Ishikawa (cell line): Measurements from ENCODE around the gene AUTS2.

Experiments used
- EP300 ChIP-seq: IDR thresholded peaks from 2 replicates; pipeline ENCODE4 v1.6.1; 2012; ENCODE audit warnings: borderline replicate concordance
- TF ChIP-seq, protein P1 (sequence below): IDR thresholded peaks from 2 replicates; pipeline ENCODE4 v1.6.1; 2012

DNA sequence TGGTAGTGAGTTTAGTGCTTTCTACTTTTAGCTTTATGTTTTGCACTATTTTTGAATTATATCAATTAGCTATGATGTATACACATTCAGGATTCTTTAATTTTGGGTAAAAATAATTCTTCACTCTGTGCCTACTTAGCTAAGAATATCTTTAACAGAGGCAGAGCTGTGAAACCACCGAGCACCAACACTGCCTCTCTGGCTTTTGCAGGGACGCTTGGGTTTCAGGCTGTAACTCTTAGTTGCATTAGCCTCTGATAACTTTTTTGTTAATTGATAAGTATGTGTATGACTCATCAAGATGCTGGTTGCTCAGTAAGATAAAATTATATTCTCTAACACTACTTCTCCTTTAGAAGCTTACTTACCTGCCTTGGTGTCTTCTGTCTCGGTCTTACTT, 738.3 kb downstream of the AUTS2 start:
- TF ChIP-seq, protein P1, sequence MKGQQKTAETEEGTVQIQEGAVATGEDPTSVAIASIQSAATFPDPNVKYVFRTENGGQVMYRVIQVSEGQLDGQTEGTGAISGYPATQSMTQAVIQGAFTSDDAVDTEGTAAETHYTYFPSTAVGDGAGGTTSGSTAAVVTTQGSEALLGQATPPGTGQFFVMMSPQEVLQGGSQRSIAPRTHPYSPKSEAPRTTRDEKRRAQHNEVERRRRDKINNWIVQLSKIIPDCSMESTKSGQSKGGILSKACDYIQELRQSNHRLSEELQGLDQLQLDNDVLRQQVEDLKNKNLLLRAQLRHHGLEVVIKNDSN, result no peak
- TF ChIP-seq EP300, result no peak
